ENCODE data around the gene CDH12. TPM values are rescaled to one million over a fixed set of nuclear protein-coding genes. Genes with fewer than 3 reads are reported as not detected.

The CDH12 gene
- total and polyA plus RNA-seq, 4 donors, result 0.02 to 0.33 (median 0.17) TPM; not detected in 1

- 79% methylated on average over 4 of the region's 4 CpGs for WGBS
- Histone ChIP-seq H3K36me3 (ENCODE audit: control insufficient read depth in 4 of 4, insufficient read depth in 3 of 4, low read depth in 1 of 4, low read length in 3 of 4) (no peaks in the 10 kb centered on the region), H3K4me1 (ENCODE audit: control insufficient read depth in 4 of 4, insufficient read depth in 4 of 4, low read length in 3 of 4) (no peaks in the 10 kb centered on the region), H3K9me3 (ENCODE audit: control insufficient read depth in 4 of 4, low read length in 3 of 4) (no peaks in the 10 kb centered on the region), H3K27me3 (ENCODE audit: control insufficient read depth in 4 of 4, insufficient read depth in 4 of 4, low read length in 3 of 4) (no peaks in the 10 kb centered on the region), H3K9ac (ENCODE audit: low read depth in 1 of 2, low read length in 2 of 2) (no peak overlapping the region), H3K4me3 (ENCODE audit: low read depth in 1 of 3, low read length in 3 of 3) (no peak overlapping the region), H3K27ac (ENCODE audit: low read depth in 1 of 2, low read length in 2 of 2) (no peak overlapping the region)
- DNase-seq (ENCODE audit: low spot score), result no peak
- TF ChIP-seq NR2F2 (IDR thresholded peaks at IDR 0.05), result no peak
- no peak for TF ChIP-seq FOXA2 (IDR thresholded peaks at IDR 0.05)
- no peak for TF ChIP-seq GABPA (IDR thresholded peaks at IDR 0.05 in 1 of 2, conservative IDR thresholded peaks at IDR 0.05 in 1 of 2)
- TF ChIP-seq JUND (IDR thresholded peaks at IDR 0.05), result no peak
- no peak for TF ChIP-seq MAX (IDR thresholded peaks at IDR 0.05)
- TF ChIP-seq FOXA1 (IDR thresholded peaks at IDR 0.05), result no peak
- no peak for TF ChIP-seq ATF3 (IDR thresholded peaks at IDR 0.05)
- TF ChIP-seq RXRA (IDR thresholded peaks at IDR 0.05), result no peak
- no peak for TF ChIP-seq SP1 (IDR thresholded peaks at IDR 0.05)
- TF ChIP-seq RAD21 (IDR thresholded peaks at IDR 0.05), result no peak
- no peak for TF ChIP-seq CTCF (IDR thresholded peaks at IDR 0.05; ENCODE audit: low read depth, low read length, missing input control)
These were observed 500.7 kb downstream of the CDH12 start for GRCh38 chr5:22352493-22352892.

- DNase-seq (ENCODE audit: low spot score), result no peak
- Histone ChIP-seq H3K36me3 (ENCODE audit: control insufficient read depth in 4 of 4, insufficient read depth in 3 of 4, low read depth in 1 of 4, low read length in 3 of 4) (no peaks in the 10 kb centered on the region), H3K4me1 (ENCODE audit: control insufficient read depth in 4 of 4, insufficient read depth in 4 of 4, low read length in 3 of 4) (no peaks in the 10 kb centered on the region), H3K4me3 (ENCODE audit: low read depth in 1 of 3, low read length in 3 of 3) (no peak overlapping the region), H3K27me3 (ENCODE audit: control insufficient read depth in 4 of 4, insufficient read depth in 4 of 4, low read length in 3 of 4) (no peaks in the 10 kb centered on the region), H3K9me3 (ENCODE audit: control insufficient read depth in 4 of 4, low read length in 3 of 4) (no peaks in the 10 kb centered on the region), H3K27ac (ENCODE audit: low read depth in 1 of 2, low read length in 2 of 2) (no peak overlapping the region), H3K9ac (ENCODE audit: low read depth in 1 of 2, low read length in 2 of 2) (no peak overlapping the region)
- TF ChIP-seq SP1 (IDR thresholded peaks at IDR 0.05) (no peak), EGR1 (IDR thresholded peaks at IDR 0.05; ENCODE audit: low read depth in 2 of 2) (no peak), YY1 (IDR thresholded peaks at IDR 0.05) (no peak), JUND (IDR thresholded peaks at IDR 0.05) (no peak), NR2F2 (IDR thresholded peaks at IDR 0.05) (no peak), HNF4G (IDR thresholded peaks at IDR 0.05) (no peak), RXRA (IDR thresholded peaks at IDR 0.05) (no peak), GABPA (IDR thresholded peaks at IDR 0.05 in 1 of 2, conservative IDR thresholded peaks at IDR 0.05 in 1 of 2) (no peak), HNF4A (conservative IDR thresholded peaks at IDR 0.05) (no peak), MAX (IDR thresholded peaks at IDR 0.05) (no peak), FOXA1 (IDR thresholded peaks at IDR 0.05) (no peak), TAF1 (conservative IDR thresholded peaks at IDR 0.05) (no peak), FOXA2 (IDR thresholded peaks at IDR 0.05) (no peak), ATF3 (IDR thresholded peaks at IDR 0.05) (no peak), CTCF (IDR thresholded peaks at IDR 0.05; ENCODE audit: low read depth, low read length, missing input control) (no peak), REST (IDR thresholded peaks at IDR 0.05) (no peak), ZBTB33 (IDR thresholded peaks at IDR 0.05) (no peak), RAD21 (IDR thresholded peaks at IDR 0.05) (no peak)
- WGBS, result 67% methylated on average over 2 of the region's 2 CpGs
These were observed 502.0 kb downstream of the CDH12 start for GRCh38 chr5:22351178-22351577.
